GM21367 (cell line): ENCODE measurements around the gene HERC3.

Experiments
- ATAC-seq: cut with Tn5 transposase; IDR thresholded peaks from one replicate; pipeline ENCODE4 v1.9.1; 2021; ENCODE audit not compliant: unreplicated experiment

Gene HERC3

GRCh38 chr4:88713782-88714181 lies 121.5 kb downstream of the HERC3 start:
- no peak for ATAC-seq

DNA sequence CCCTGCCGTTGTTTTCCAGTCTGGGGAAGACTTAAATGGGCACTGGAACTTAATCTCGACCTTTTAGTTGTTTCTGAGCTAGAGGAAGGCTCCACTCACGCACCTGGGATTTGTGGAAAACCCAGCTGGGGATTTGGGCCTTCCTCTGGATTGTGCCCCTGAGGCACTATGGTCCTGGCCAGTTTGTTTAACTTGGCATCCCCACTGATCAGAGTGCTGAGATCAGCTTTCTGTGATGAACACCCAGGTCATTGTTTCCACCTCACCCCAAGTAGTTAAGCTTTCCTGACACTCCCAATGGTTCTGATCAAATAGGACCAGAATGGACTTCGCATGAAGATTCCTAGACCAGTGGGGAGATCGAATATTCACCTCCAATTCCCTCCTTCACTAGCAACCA lies 125.8 kb downstream of the HERC3 start:
- ATAC-seq, result no peak

GRCh38 chr4:88719381-88719780 lies 127.1 kb downstream of the HERC3 start:
- no peak for ATAC-seq

- ATAC-seq, result no peak
Measured at GRCh38 chr4:88720451-88721428, 128.5 kb downstream of the HERC3 start.

- ATAC-seq, result no peak
Measured at GRCh38 chr4:88722276-88722780, 130.0 kb downstream of the HERC3 start.

DNA sequence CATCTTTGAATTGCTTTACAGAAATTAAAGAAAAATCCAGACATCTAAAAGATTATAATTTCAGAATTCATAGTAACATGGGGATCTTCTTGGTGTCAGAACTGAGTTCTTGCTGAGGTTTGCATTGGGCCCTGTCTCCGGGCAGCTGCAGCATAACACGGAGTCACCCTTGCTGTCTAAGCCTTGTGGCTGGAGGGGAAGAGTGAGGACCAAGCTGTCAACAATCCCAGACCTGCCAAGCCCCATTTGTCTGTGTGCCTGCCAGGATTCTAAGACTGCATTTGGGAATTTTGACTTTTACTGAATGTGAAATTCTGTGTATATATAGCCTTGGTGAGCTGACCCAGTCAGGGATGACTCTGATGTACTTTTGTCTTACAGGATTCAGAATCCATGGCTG lies 130.5 kb downstream of the HERC3 start:
- no peak for ATAC-seq

DNA sequence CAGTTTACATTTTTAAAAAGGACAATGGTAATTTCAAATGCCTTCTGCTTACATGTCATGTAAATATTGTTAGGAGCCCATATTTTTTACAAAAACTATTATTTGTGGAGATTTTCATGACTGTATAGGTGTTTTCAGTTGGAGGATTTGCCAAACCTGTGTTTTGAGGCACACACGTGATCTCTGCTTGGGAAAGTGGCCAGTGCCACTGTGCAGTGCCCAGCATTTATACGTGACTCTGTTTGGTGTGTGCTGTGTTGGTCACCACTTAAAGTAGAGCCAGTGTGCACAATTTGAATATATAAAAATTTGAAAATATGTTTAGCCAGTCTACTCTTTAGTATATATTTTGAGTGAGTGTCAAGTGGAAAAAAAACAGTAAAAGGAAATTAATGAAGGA lies 132.1 kb downstream of the HERC3 start:
- ATAC-seq, result no peak

DNA sequence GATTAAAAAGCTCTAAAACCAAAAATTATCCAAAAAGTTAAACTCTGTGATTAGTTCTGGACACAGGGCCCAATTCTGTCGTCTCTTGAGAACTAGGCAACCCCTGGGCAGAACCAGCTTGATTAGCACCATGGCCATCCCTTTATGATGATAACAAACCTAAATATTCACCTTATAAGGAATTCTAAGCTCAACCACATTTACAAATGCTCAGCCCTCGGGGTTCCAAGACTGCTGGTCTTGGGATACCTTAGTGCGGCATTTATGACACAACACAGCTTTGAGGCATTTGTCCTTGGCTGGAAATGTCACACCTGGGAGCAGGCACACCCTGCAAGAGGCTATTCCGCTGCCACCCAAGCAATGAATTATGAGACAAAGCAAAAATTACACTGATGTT lies 132.9 kb downstream of the HERC3 start:
- ATAC-seq, result no peak

DNA sequence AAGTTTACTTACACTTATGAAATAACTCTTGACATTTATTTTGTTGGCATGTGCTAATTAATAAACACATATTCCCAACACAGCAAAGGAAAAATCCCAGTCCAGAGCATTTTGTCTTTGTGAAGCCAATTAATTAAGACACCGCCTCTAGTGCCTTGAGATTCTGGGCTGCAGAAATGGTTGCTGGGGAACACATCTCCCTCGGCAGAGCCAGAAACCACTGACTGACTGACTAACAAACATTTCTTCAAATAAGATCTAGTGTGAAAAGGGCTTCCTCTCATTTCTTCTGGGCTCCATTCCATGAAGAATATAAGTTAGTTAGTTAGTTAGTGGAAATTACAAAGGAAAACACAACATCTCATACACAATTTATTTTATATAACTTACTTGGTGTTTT lies 133.7 kb downstream of the HERC3 start:
- no peak for ATAC-seq

DNA sequence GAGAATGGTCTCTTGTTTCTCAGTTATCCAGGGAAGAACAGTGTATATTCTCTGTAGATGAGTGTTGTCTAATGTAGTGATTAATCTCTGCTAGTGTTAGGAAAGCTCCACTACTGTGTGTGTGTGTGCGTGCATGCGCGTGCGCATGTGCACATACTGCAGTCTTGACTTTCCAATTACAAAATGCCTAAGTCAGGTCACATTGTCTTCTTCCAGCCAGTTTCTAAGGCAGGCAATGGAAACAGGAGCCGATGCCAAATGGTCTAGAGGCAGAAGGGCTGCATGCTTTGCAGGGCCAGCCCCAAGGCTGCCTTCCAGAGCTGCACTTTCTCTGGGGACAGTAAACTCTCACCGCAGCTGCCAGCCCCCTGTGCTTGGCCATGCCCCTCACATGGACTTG lies 135.9 kb downstream of the HERC3 start:
- ATAC-seq, result no peak

GRCh38 chr4:88729146-88729760 lies 137.0 kb downstream of the HERC3 start:
- ATAC-seq, result no peak

DNA sequence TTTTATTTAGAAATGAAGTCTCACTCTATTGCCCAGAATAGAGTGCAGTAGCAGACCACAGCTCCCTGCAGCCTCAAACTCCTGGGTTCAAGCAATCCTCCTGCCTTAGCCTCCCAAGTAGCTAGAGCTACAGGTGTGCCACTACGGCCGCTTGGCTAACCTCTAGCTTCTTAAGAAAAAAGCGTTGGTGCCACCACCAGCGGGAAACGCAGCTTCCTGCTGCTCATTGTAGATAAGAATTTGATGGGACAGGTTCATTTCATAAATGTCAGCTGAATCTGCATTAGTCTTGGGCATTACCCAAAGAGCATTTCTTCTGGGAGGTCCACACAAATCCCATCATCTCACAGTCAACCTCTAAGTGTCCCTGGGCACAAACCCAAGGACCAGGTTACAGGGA lies 138.5 kb downstream of the HERC3 start:
- ATAC-seq, result no peak

DNA sequence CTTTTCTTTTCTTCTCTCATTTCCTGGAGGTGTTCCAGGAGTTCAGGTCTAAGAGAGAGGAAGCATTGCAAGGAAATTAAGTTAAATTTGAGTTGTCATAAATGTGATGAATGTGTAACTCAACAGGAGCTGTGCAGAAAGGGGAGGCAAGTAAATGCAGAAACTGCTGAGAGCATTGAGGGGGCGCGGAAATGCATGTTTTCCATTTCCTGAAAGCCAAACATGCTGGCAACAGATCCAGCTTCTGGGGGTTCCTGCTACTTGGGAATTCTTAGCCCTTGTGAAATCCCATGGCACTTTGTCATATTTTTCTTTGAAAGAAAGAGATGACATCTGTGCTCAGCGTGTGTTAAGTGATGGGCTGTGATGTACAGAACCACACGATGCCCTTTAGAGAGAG lies 139.1 kb downstream of the HERC3 start:
- ATAC-seq, result no peak

GRCh38 chr4:88732714-88733368 lies 140.6 kb downstream of the HERC3 start:
- ATAC-seq, result no peak

GRCh38 chr4:88734403-88734949 lies 142.2 kb downstream of the HERC3 start:
- ATAC-seq, result no peak

- ATAC-seq, result no peak
Measured at GRCh38 chr4:88735564-88735963, 143.3 kb downstream of the HERC3 start.

- no peak for ATAC-seq
Measured at GRCh38 chr4:88736264-88736663, 144.0 kb downstream of the HERC3 start.

DNA sequence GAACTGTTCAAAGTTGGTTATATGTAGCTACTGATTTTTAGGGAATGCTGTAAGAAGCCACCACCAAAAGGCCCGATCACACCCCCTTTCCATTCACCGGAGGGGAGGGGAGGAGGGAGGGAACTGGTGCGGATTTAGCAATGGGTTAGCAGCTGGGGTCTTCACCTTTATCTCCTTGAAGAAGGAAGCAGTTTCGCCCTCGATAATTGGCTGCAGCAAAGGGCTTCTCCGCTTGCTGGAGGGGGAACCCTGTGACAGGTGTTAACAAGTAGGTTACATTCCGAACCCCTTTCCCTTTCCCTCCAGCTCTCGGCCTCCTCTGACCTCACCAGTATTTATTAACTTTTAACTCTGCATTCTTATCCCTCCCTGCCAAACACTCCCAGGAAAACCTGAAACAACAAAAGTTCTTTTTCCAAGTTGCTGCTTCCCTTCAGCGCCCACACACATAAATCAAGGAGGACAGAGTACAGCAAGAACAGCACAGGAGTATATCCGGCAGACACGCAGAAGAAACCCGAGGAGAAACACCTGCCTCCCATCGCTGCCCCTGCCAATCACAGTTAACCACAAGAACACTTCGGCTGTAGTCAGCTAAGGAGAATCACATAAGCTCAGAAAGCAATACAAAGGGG lies 145.1 kb downstream of the HERC3 start:
- ATAC-seq, result peak; percentile 97

DNA sequence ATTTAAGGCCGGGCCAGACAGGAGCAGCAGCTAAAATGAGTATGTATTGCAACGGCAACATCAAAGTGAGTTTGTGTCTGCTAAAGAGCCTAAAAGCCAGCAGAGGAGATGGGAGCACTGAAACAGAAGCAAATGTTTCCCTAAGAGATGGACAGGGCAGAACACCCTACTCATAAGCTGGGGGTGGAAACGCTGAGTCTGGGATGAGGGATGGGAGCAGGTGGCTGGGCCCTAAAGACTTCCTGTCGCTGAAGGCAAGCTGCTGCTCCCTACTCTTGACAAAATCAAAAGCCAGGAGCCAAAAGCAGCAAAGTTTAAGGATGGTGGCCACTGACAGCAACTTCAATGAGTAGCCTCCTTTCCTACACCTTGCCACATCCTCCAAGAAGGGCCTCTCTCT lies 145.9 kb downstream of the HERC3 start:
- ATAC-seq, result no peak

GRCh38 chr4:88742561-88742960 lies 150.3 kb downstream of the HERC3 start:
- ATAC-seq, result no peak

- ATAC-seq, result no peak
Measured at GRCh38 chr4:88743696-88744095, 151.4 kb downstream of the HERC3 start.
